Fibroblast of the aortic adventitia (primary cell): ENCODE data around the gene LRRC51. TPM values are rescaled to one million over a fixed set of nuclear protein-coding genes. Genes with fewer than 3 reads are reported as not detected.

Experiments
- DNase-seq: peaks from one replicate; pipeline ENCODE4 v3.0.0-alpha.2; 2010; ENCODE audit warnings: low read depth
- H3K4me3 ChIP-seq: 2 replicates; pipeline ENCODE4 v1.5.1; 2011; ENCODE audit warnings: low read depth, mild to moderate bottlenecking, control low read depth, low read length, moderate library complexity
- CTCF ChIP-seq: IDR thresholded peaks from 2 replicates; pipeline ENCODE4 v1.5.1; 2011; ENCODE audit warnings: mild to moderate bottlenecking, low read length, control low read depth, inconsistent platforms; ENCODE audit not compliant: insufficient read depth
- total RNA-seq: library from RNA; depleted of rRNA; stranded (reverse); fragments of >200 nt; gene quantifications from 2 replicates; pipeline ENCODE4 v1.2.3, GENCODE V29; 2012; ENCODE audit warnings: low replicate concordance

The LRRC51 gene
- total RNA-seq, 1 donor: 8.9 TPM

GRCh38 chr11:72040491-72041363 is 39.9 kb upstream of the LRRC51 start:
- TF ChIP-seq CTCF: no peak
- H3K4me3 ChIP-seq: peak overlapping the region; percentile 91

GRCh38 chr11:72041364-72042063 is 39.1 kb upstream of the LRRC51 start:
- no peak for TF ChIP-seq CTCF
- DNase-seq: peak; percentile 81

More at GRCh38 chr11:72040491-72041363, 39.9 kb upstream of the LRRC51 start:
- DNase-seq: peak; percentile 97

GRCh38 chr11:72042064-72042745 is 38.4 kb upstream of the LRRC51 start:
- no peak for DNase-seq
- peak overlapping the region; percentile 91 for H3K4me3 ChIP-seq
- TF ChIP-seq CTCF: no peak

More at GRCh38 chr11:72041364-72042063, 39.1 kb upstream of the LRRC51 start:
- H3K4me3 ChIP-seq: peak overlapping the region; percentile 91

GRCh38 chr11:72045849-72046248 is 34.8 kb upstream of the LRRC51 start:
- TF ChIP-seq CTCF: no peak
- no peak overlapping the region for H3K4me3 ChIP-seq
- no peak for DNase-seq

- TF ChIP-seq CTCF: no peak
- no peak overlapping the region for H3K4me3 ChIP-seq
- DNase-seq: no peak
These were observed 31.7 kb upstream of the LRRC51 start for GRCh38 chr11:72048766-72049460.

- peak; percentile 18 for DNase-seq
- TF ChIP-seq CTCF: no peak
- no peak overlapping the region for H3K4me3 ChIP-seq
These were observed 22.1 kb upstream of the LRRC51 start for GRCh38 chr11:72058416-72059034.
